IMR-90 (cell line): ENCODE results near the gene OR2G6. TPM values are rescaled to one million over a fixed set of nuclear protein-coding genes. Genes with fewer than 3 reads are reported as not detected.
"Not testable (repeated sequence)": the region's sequence is repeated elsewhere in the genome, so short reads cannot be mapped to it uniquely, and the experiment has no call there.

ENCODE experiments used
- ATAC-seq: fragments of 200-7000 bp; cut with Tn5 transposase; 2 replicates; pipeline ENCODE4 v1.9.1; 2020; ENCODE audit warnings: low read depth, mild to moderate bottlenecking, moderate library complexity
- BruUV-seq: library from RNA; stranded (reverse); fragments of 400-500 nt; replicated peaks from 2 replicates; lab custom pipeline; 2021; lab: Mats Ljungman, UMichigan
- CTCF ChIA-PET: fragments of 300-600 bp; formaldehyde crosslinking; extraction: SDS; loops from one replicate; lab custom pipeline; 2021; ENCODE audit warnings: antibody characterized with exemption; lab: Yijun Ruan, JAX
- POLR2A ChIA-PET: fragments of 300-600 bp; sonication (Branson Sonifier 250); formaldehyde crosslinking; loops from one replicate; lab custom pipeline; 2022; ENCODE audit warnings: antibody characterized with exemption; ENCODE audit not compliant: unreplicated experiment; lab: Charles Lee
- DNase-seq: peaks from one replicate; pipeline ENCODE4 v3.0.0; 2013
- H2AFZ ChIP-seq: replicated peaks from 2 replicates; pipeline ENCODE3; 2013; ENCODE audit warnings: low read length, mild to moderate bottlenecking; ENCODE audit not compliant: poor library complexity
- H2AK5ac ChIP-seq: 2 replicates; pipeline ENCODE4 v1.6.1; 2013; ENCODE audit warnings: low read depth, low read length, inconsistent platforms
- H2AK9ac ChIP-seq: replicated peaks from 2 replicates; pipeline ENCODE3; 2013; ENCODE audit warnings: mild to moderate bottlenecking, low read depth, low read length, moderate library complexity; ENCODE audit not compliant: poor library complexity
- H2BK120ac ChIP-seq: 2 replicates; pipeline ENCODE4 v1.6.1; 2013; ENCODE audit warnings: low read depth, low read length, inconsistent platforms
- H2BK15ac ChIP-seq: 3 replicates; pipeline ENCODE4 v1.6.1; 2013; ENCODE audit warnings: low read depth, low read length, inconsistent platforms
- H2BK20ac ChIP-seq: 2 replicates; pipeline ENCODE4 v1.6.1; 2013; ENCODE audit warnings: low read depth, mild to moderate bottlenecking, inconsistent platforms, low read length, moderate library complexity
- H2BK5ac ChIP-seq: 2 replicates; pipeline ENCODE4 v1.6.1; 2013; ENCODE audit warnings: mild to moderate bottlenecking, low read depth, low read length, inconsistent platforms; ENCODE audit not compliant: poor library complexity, severe bottlenecking
- H3K14ac ChIP-seq: replicated peaks from 2 replicates; pipeline ENCODE4 v1.6.1; 2013; ENCODE audit warnings: low read depth, low read length, inconsistent platforms
- H3K18ac ChIP-seq: 2 replicates; pipeline ENCODE4 v1.6.1; 2013; ENCODE audit warnings: low read depth, low read length, control low read depth
- H3K23ac ChIP-seq: 2 replicates; pipeline ENCODE4 v1.6.1; 2013; ENCODE audit warnings: low read depth, low read length, inconsistent platforms
- H3K27ac ChIP-seq: 2 replicates; pipeline ENCODE4 v1.5.1; 2013; ENCODE audit warnings: mild to moderate bottlenecking, control low read depth, low read length; ENCODE audit not compliant: insufficient read depth
- H3K27me3 ChIP-seq: 2 replicates; pipeline ENCODE4 v1.6.1; 2013; ENCODE audit warnings: low read length; ENCODE audit not compliant: control insufficient read depth, insufficient read depth
- H3K36me3 ChIP-seq: 2 replicates; pipeline ENCODE4 v1.6.1; 2013; ENCODE audit warnings: low read length, mixed read lengths; ENCODE audit not compliant: control insufficient read depth, insufficient read depth
- H3K4ac ChIP-seq: 2 replicates; pipeline ENCODE4 v1.6.1; 2013; ENCODE audit warnings: low read depth, low read length, inconsistent platforms
- H3K4me1 ChIP-seq: 2 replicates; pipeline ENCODE4 v1.6.1; 2013; ENCODE audit warnings: low read length, mixed read lengths; ENCODE audit not compliant: control insufficient read depth, insufficient read depth
- H3K4me2 ChIP-seq: 2 replicates; pipeline ENCODE4 v1.6.1; 2013; ENCODE audit warnings: low read depth, mild to moderate bottlenecking, control low read depth, low read length, moderate library complexity
- H3K4me3 ChIP-seq: 2 replicates; pipeline ENCODE4 v1.5.1; 2013; ENCODE audit warnings: low read depth, mild to moderate bottlenecking, control low read depth, low read length, moderate library complexity; ENCODE audit not compliant: insufficient read depth
- H3K56ac ChIP-seq: 2 replicates; pipeline ENCODE4 v1.6.1; 2013; ENCODE audit warnings: low read length, inconsistent platforms; ENCODE audit not compliant: insufficient read depth; ENCODE audit errors: extremely low read depth
- H3K79me1 ChIP-seq, 2 experiments: 2 replicates each; pipeline ENCODE4 v1.6.1; 2013; ENCODE audit warnings: low read length in 2 of 2, inconsistent platforms in 1 of 2, low read depth in 1 of 2
- H3K9ac ChIP-seq: 2 replicates; pipeline ENCODE4 v1.6.1; 2013; ENCODE audit warnings: low read depth, low read length, control low read depth
- H3K9me1 ChIP-seq: 2 replicates; pipeline ENCODE4 v1.6.1; 2013; ENCODE audit warnings: low read length, inconsistent platforms; ENCODE audit not compliant: insufficient read depth
- H3K9me3 ChIP-seq: 2 replicates; pipeline ENCODE4 v1.6.1; 2013; ENCODE audit warnings: low read length; ENCODE audit not compliant: control insufficient read depth, insufficient read depth
- H4K20me1 ChIP-seq: 2 replicates; pipeline ENCODE4 v1.6.1; 2013; ENCODE audit warnings: low read length, inconsistent platforms; ENCODE audit not compliant: insufficient read depth
- H4K5ac ChIP-seq: 2 replicates; pipeline ENCODE4 v1.6.1; 2013; ENCODE audit warnings: mild to moderate bottlenecking, low read depth, low read length, control low read depth
- H4K8ac ChIP-seq, 2 experiments: 2 replicates each; pipeline ENCODE4 v1.6.1; 2013; ENCODE audit warnings: low read depth in 2 of 2, low read length in 2 of 2, control low read depth in 1 of 2, inconsistent platforms in 1 of 2
- H4K91ac ChIP-seq: 2 replicates; pipeline ENCODE4 v1.6.1; 2013; ENCODE audit warnings: low read depth, low read length, inconsistent platforms; ENCODE audit not compliant: insufficient read depth
- CEBPB ChIP-seq: IDR thresholded peaks from 2 replicates; pipeline ENCODE4 v1.6.1; 2012; ENCODE audit warnings: low read depth, low read length, improper control_type of control experiment
- MAFK ChIP-seq: IDR thresholded peaks from 2 replicates; pipeline ENCODE4 v1.6.1; 2012; ENCODE audit warnings: low read depth, low read length, improper control_type of control experiment
- MAZ ChIP-seq: IDR thresholded peaks from 2 replicates; pipeline ENCODE4 v1.6.1; 2012; ENCODE audit warnings: low read depth, mild to moderate bottlenecking, low read length, improper control_type of control experiment, moderate library complexity, borderline replicate concordance
- WGBS, 2 experiments: methylation state at CpG; one replicate each; pipeline versions ENCODE4 v1.1.5 to v1.1.7; 2013; ENCODE audit warnings: missing lambda C conversion rate in 2 of 2; ENCODE audit not compliant: insufficient read length in 1 of 2; ENCODE audit errors: extremely low coverage in 2 of 2; 5-methylcytosine and 5-hydroxymethylcytosine counted together
- dilution Hi-C: fragments of 300-500 bp; cut with HindIII; formaldehyde crosslinking; loops from one replicate; pipeline ENCODE4 v1.14.3; 2018; ENCODE audit warnings: low sequenced_read_pairs; ENCODE audit not compliant: unreplicated experiment
- in situ Hi-C: fragments of 300-500 bp; cut with MboI; formaldehyde crosslinking; loops from 3 replicates; pipeline ENCODE4 v1.14.3; 2019; ENCODE audit warnings: low sequenced_read_pairs, inconsistent platforms, mixed read lengths
- intact Hi-C: fragments of 100-400 bp; cut with micrococcal nuclease; formaldehyde crosslinking; loops from 2 replicates; pipeline ENCODE4 v1.10.0; 2022
- polyA plus RNA-seq, 3 experiments: library from polyadenylated mRNA; depleted of rRNA; stranded (reverse); fragments of >200 nt; gene quantifications; 2 replicates each; pipeline ENCODE4 v1.2.3, GENCODE V29; 2012; ENCODE audit warnings: low replicate concordance in 1 of 3
- total RNA-seq: library from RNA; depleted of rRNA; stranded (reverse); fragments of >200 nt; gene quantifications from 2 replicates; pipeline ENCODE4 v1.2.3, GENCODE V29; 2012
- TF ChIP-seq, protein P1 (sequence below): fragments of 150-350 bp; IDR thresholded peaks from 2 replicates; pipeline ENCODE4 v1.6.1; 2017; ENCODE audit warnings: mild to moderate bottlenecking, antibody characterized with exemption, low read length, low read depth

Gene OR2G6
- total and polyA plus RNA-seq, 2 of the 4 experiments (the other 2 are of a cell fraction), result not detected

DNA sequence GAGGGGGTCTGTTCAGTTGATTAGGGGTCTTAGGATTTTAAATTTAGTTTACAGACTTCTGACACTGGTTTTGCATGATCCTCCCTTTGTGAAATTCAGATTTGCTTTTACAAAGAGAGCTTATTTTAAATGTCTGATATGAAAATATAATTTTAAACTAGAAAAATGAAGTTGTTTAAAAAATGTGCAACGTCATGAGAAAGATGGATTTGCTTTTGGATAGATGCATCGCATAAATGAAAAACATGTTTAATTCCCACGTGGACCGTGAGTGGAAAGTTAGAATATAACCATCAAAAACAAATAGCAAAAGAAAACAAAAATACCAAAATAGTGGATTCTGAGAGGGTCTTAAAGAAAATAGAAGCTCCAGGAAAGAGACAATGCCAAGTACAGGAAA lies 36.7 kb upstream of the OR2G6 start:
- dilution Hi-C loops (no loop called here), in situ Hi-C loops (no loop called here), intact Hi-C loops (no loop called here)
- H4K8ac ChIP-seq, result no peak overlapping the region
- no peak overlapping the region for H3K4me2 ChIP-seq
- no peak overlapping the region for H3K14ac ChIP-seq
- H2BK20ac ChIP-seq, result no peak overlapping the region
- peaks cover 5% of the 10 kb centered on the region; the same call in 1 of the 2 replicates for H3K9me3 ChIP-seq
- no peaks in the 10 kb centered on the region for H3K27me3 ChIP-seq
- H3K36me3 ChIP-seq, result no peaks in the 10 kb centered on the region
- POLR2A ChIA-PET, result no interaction called here
- no peak overlapping the region for H3K4ac ChIP-seq
- peak; percentile 41; the same call in 1 of the 2 replicates for TF ChIP-seq MAFK
- no peak for TF ChIP-seq CEBPB
- TF ChIP-seq, protein P1, sequence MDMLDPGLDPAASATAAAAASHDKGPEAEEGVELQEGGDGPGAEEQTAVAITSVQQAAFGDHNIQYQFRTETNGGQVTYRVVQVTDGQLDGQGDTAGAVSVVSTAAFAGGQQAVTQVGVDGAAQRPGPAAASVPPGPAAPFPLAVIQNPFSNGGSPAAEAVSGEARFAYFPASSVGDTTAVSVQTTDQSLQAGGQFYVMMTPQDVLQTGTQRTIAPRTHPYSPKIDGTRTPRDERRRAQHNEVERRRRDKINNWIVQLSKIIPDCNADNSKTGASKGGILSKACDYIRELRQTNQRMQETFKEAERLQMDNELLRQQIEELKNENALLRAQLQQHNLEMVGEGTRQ, result no peak
- TF ChIP-seq MAZ, result no peak
- no CpG with 5 or more reads among the region's 4 CpGs for WGBS, 2 experiments
- no peak overlapping the region for H3K23ac ChIP-seq
- no peak overlapping the region for H2AFZ ChIP-seq
- CTCF ChIA-PET, result no interaction called here
- no peaks in the 10 kb centered on the region for H3K79me1 ChIP-seq
- no peak overlapping the region for H2AK5ac ChIP-seq
- no TSS peak for BruUV-seq
- no peak overlapping the region for H3K9ac ChIP-seq
- H4K20me1 ChIP-seq, result no peaks in the 10 kb centered on the region
- DNase-seq (no peak), ATAC-seq (no peak)
- H3K4me1 ChIP-seq, result no peaks in the 10 kb centered on the region
- H4K91ac ChIP-seq, result no peak overlapping the region
- no peak overlapping the region for H3K18ac ChIP-seq
- no peaks in the 10 kb centered on the region for H3K9me1 ChIP-seq
- H3K4me3 ChIP-seq, result no peak overlapping the region
- H2BK15ac ChIP-seq, result no peak overlapping the region
- H3K27ac ChIP-seq, result no peak overlapping the region
- no peak overlapping the region for H3K56ac ChIP-seq
- no peak overlapping the region for H2BK120ac ChIP-seq
- no peak overlapping the region for H2BK5ac ChIP-seq
- no peak overlapping the region for H4K5ac ChIP-seq
- H2AK9ac ChIP-seq, result no peak overlapping the region

DNA sequence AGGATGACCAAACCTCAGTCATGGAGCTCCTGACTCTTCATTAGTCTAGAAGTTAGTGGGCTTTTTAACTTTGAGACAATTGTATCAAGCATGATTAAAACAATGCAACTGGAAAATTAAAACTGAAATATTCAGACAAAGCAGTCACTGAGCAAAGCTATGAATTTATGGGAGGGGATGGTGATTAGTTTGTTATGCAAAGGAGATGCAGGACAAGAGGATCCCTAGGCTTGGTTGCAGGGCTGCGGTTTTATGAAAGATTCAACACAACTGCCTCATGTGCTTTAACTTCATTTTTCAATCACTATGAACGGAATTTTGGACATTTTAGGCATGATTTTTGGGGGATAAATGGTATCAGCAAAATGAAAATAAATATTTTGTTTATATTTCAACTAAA lies 35.8 kb upstream of the OR2G6 start:
- H2BK15ac ChIP-seq, H2BK5ac ChIP-seq, H3K23ac ChIP-seq, H3K4me3 ChIP-seq, H2AK9ac ChIP-seq, DNase-seq, CTCF ChIA-PET, H3K4ac ChIP-seq, H3K14ac ChIP-seq, intact Hi-C loops, H2BK120ac ChIP-seq, H3K9me3 ChIP-seq, H4K5ac ChIP-seq, H2AK5ac ChIP-seq, H3K27me3 ChIP-seq, H2BK20ac ChIP-seq, H2AFZ ChIP-seq, H3K36me3 ChIP-seq, ATAC-seq, H3K9ac ChIP-seq, dilution Hi-C loops, in situ Hi-C loops, H3K18ac ChIP-seq, H3K79me1 ChIP-seq, H4K91ac ChIP-seq, BruUV-seq, H3K4me1 ChIP-seq, H3K4me2 ChIP-seq, H3K9me1 ChIP-seq, H4K20me1 ChIP-seq, H3K56ac ChIP-seq, POLR2A ChIA-PET, H3K27ac ChIP-seq, H4K8ac ChIP-seq: not testable (repeated sequence)
- WGBS, 2 experiments, result no CpG with 5 or more reads among the region's 2 CpGs
